AG09319 (cell line): ENCODE data around the gene ERC1.

Source experiments
- DNase-seq: peaks from one replicate; pipeline ENCODE4 v3.0.0-alpha.2; 2010; ENCODE audit warnings: low read depth; ENCODE audit errors: extremely low read depth
- TF ChIP-seq, protein P1 (sequence below): IDR thresholded peaks from 2 replicates; pipeline ENCODE4 v1.5.1; 2011; ENCODE audit warnings: low read depth, mild to moderate bottlenecking, inconsistent platforms, low read length, moderate library complexity

Gene ERC1

DNA sequence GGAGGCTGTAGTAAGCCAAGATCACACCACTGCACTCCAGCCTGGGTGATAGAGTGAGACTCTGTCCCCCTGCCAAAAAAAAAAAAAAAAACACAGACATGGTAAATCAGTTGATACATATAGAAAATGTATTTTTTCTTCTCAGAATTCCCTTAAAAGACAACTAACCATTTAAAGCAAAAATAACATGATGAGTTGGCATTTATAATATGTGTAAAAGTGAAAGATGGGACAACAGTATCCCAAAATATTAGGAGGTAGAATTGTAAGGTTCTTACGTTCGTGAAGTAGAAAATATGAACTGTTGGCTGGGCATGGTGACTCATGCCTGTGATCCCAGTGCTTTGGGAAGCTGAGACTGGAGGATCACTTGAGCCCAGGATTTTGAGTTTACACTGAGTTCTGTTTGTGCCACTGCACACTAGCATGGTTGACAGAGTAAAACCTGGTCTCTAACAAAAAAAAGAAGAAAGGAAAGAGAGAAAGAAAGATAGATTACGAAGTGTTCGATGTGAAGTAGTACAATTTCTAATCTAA, 306.7 kb downstream of the ERC1 start:
- no peak for DNase-seq
- TF ChIP-seq, protein P1, sequence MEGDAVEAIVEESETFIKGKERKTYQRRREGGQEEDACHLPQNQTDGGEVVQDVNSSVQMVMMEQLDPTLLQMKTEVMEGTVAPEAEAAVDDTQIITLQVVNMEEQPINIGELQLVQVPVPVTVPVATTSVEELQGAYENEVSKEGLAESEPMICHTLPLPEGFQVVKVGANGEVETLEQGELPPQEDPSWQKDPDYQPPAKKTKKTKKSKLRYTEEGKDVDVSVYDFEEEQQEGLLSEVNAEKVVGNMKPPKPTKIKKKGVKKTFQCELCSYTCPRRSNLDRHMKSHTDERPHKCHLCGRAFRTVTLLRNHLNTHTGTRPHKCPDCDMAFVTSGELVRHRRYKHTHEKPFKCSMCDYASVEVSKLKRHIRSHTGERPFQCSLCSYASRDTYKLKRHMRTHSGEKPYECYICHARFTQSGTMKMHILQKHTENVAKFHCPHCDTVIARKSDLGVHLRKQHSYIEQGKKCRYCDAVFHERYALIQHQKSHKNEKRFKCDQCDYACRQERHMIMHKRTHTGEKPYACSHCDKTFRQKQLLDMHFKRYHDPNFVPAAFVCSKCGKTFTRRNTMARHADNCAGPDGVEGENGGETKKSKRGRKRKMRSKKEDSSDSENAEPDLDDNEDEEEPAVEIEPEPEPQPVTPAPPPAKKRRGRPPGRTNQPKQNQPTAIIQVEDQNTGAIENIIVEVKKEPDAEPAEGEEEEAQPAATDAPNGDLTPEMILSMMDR = no peak

DNA sequence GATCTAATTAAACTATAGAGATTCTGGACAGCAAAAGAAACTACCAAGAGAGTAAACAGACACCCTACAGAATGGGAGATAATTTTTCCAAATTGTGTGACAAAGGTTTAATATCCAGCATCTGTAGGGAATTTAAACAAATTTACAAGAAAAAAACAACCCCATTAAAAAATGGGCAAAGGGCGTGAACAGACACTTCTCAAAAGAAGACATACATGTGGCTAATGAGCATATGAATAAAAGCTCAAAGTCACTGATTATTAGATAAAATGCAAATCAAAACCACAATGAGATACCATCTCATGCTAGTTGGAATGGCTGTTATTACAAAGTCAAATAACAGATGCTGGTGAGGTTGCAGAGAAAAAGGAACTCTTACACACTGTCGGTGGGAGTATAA, 309.4 kb downstream of the ERC1 start:
- TF ChIP-seq, protein P1 = no peak
- no peak for DNase-seq

DNA sequence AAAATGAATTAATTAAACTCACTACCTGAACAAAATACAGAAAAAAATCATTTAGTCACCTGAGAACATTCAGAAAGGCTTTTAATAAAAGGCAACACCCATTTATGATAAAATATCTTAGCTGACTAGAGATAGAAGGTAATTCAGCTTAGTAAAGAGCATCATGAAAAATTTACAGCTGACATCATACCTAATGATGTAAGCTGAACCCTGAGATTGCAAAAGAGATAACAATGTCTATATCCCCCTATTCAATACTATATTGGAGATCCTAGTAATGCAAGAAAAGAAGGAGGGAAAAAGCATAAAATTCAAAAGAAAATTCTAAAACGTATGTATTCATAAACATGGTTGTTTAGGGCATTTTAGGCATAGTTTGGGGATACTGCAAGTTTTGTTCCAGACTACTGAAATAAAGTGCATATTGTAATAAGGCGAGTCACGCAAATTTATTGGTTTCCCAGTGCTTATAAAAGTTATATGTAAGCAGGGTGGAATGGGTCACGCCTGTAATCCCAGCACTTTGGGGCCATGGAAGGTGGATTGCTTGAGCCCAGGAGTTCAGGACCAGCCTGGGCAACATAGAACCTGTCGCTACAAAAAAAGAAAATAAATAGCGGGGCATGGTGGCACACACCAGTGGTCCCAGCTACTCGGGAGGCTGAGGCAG, 311.3 kb downstream of the ERC1 start:
- TF ChIP-seq, protein P1 = no peak
- DNase-seq = no peak

DNA sequence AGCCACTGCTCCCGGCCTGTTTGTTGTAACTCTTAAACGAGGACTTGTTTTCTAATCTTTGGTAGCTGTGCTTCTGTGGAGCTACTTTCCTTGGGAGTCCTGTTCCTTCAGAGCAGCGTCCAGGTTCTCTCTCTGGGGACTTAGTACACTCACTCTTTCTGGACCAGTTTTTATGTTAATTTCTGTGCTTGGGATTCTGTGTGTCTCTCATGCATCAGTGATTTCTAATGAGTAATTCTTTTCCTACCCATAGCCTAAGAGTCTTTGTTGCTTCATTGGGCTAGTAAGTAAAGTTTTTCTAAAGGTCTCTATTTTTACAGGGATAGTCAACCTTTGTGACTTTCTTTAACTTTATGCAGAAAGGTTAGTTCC, 314.0 kb downstream of the ERC1 start:
- TF ChIP-seq, protein P1 = no peak

DNA sequence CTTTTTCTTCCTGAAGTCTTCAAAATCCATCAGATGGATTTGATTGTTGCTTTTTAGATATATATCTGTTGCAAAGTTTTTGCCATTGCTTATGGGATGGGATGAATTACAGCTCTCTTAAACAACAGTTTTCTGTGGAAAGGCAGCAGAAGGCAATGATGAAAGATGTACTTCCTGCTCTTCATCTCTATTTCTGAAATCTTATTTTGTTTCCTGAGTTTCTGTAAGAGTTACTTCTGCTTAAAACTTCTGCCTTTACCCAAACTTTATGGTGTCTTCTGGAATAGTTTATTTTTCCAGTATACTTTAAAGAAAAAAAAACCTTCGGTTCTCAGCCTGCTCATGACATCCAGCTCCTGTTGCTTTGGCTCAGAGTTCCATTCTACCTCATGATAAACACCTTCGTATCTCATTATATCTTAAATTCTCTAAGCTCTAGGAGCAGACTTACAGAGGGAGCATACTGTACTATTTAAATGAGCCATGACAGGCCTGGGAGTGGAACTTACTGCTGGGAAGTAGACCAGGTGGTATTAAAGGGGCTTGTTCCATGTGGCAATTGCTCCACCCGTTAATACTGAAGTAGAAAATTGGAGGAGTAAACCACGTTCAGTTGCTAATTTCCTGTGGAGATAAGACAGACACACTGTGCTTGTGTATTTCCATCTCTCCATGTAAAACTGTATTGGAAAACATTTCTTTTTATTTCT, 314.9 kb downstream of the ERC1 start:
- no peak for DNase-seq
- TF ChIP-seq, protein P1 = no peak

More for the DNA sequence above, 314.0 kb downstream of the ERC1 start:
- DNase-seq = no peak

DNA sequence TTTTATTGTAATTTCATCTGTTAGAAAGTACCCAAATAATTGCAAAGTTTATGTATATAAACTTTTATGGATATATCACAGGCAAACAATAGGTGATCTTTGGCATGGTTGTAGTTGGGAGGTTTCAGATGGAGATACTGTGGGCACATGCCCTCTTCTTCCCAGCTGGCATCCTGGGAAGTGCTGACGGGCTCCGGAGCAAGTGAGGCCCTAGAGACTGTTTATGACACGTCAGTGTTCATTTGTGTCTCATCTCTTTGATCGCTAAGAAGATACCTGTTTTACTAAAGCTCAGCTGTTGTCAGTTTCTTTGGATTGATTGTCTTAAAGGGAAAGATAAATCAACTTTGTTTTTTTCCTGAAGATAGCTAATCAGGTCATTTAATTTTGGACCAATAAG, 315.8 kb downstream of the ERC1 start:
- TF ChIP-seq, protein P1 = no peak
- no peak for DNase-seq

DNA sequence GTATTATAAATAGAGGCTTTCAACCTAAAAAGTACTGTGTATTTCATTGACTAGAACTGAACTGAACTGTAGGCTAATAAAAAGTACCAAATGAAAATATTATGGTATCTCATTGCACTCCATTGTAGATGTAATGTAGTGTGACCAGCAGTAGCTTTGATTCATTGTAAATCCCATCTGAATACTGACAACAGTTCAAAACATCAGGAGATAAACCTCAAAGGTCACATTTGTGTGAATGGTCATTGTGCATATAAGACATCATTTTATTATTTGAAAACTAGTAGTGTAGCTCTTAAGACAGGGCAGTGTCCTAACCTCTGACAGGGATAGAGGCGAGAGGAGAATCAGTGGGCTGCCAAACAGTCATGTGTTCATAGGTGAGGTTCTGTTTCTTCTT, 316.8 kb downstream of the ERC1 start:
- TF ChIP-seq, protein P1 = no peak
- no peak for DNase-seq
